H1 (cell line): ENCODE measurements around the gene TUBA4B. TPM values are rescaled to one million over a fixed set of nuclear protein-coding genes. Genes with fewer than 3 reads are reported as not detected.

Experiments used
- CBX8 ChIP-seq: fragments of 300-800, 300-1000 bp; sonication (generic); IDR thresholded peaks from 2 replicates; pipeline ENCODE4 v1.7.1; 2016; ENCODE audit warnings: low read depth, low read length, borderline replicate concordance
- SIRT6 ChIP-seq: IDR thresholded peaks from one replicate; pipeline ENCODE4 v1.7.1; 2012; ENCODE audit warnings: low read length, inconsistent platforms
- TBP ChIP-seq: IDR thresholded peaks from 2 replicates; pipeline ENCODE4 v1.6.1; 2011; ENCODE audit warnings: low read depth, low read length, improper control_type of control experiment
- TCF12 ChIP-seq: IDR thresholded peaks from 2 replicates; pipeline ENCODE4 v1.6.1; 2011; ENCODE audit warnings: low read depth, mild to moderate bottlenecking, low read length
- polyA plus RNA-seq, 7 experiments: library from polyadenylated mRNA; depleted of rRNA in 3 of 7; stranded (reverse) in 5 of 7; unstranded in 2 of 7; fragments of >200 nt in 5 of 7; fragments of 200-250 nt in 2 of 7; gene quantifications; 1 replicate in 5 of 7; 2 replicates in 1 of 7; 4 replicates in 1 of 7; pipeline versions ENCODE4 v1.2.1 to v1.2.3, GENCODE V29; 2011 to 2013; ENCODE audit warnings: missing spikeins in 2 of 7, mixed read lengths in 2 of 7
- total RNA-seq: library from RNA; stranded (reverse); fragmentation: NEBNext Ultra II Directional; extraction: Animal tissue kit (Norgen Biotek cat#: 25700); gene quantifications from 2 replicates; pipeline ENCODE4 v1.2.1, GENCODE V29; 2021
- TF ChIP-seq, protein P1 (sequence below): fragments of 300-600 bp; sonication (generic); IDR thresholded peaks from 2 replicates; pipeline ENCODE4 v1.7.1; 2012; ENCODE audit warnings: low read length, moderate library complexity, mild to moderate bottlenecking, inconsistent platforms; ENCODE audit not compliant: insufficient replicate concordance
- TF ChIP-seq, protein P2 (sequence below), 3 experiments: IDR thresholded peaks; 1 replicate in 2 of 3; 2 replicates in 1 of 3; pipeline versions ENCODE4 v1.5.1 to v1.6.1; 2011; ENCODE audit warnings: low read length in 3 of 3, mild to moderate bottlenecking in 3 of 3, inconsistent platforms in 2 of 3, low read depth in 1 of 3, moderate library complexity in 1 of 3; ENCODE audit not compliant: insufficient read depth in 1 of 3; ENCODE audit errors: control extremely low read depth in 1 of 3

TUBA4B gene
- total and polyA plus RNA-seq, 2 of the 8 experiments (the other 6 are each of a cell fraction or from before 2014, with no cell fraction given), result 0.08 to 0.24 TPM

DNA sequence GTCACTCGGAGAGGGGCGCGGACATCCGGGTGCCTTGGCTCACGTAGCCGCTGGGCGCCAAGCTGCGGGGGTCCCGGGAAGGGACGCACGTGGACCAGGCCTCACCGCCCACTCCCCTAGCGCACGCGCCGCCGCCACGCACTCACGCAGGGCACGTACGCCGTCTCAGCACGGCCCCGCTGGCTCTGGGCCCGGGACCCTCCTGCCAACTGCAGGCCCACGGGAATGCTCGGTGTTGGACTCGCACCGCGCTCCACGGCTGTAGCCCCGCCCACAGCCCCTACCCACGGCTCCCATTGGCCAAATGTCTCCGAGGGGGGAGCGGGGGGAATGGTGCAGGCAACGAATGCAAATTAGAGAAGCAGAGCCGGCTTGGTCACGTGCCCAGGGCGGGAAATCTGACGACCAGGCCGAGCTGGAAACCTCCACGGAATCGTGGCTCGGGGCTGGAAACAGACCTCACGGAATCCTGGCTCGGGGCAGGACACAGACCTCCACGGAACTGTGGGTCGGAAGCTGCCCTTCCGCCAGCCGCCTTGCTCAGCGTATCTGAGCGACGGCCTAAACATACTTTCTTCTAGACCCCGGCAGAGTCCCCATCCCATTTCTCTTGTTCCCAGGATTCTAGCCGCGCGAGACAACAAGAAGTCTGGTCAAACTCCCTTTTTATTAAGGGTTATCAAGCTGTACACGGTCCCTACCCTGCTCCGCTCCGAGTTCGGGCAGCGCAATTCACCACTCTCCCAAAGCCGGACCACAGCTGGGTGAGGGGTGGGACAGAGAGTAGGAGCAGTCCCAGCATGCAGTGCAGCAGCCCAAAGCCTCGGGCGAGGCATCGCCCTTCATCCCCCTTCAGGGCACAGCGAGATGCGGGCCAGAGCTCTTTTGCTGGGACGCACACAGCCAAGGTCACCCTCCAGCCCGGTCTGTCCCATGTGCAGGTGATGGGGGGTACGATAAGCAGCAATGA lies 34.0 kb upstream of the TUBA4B start, which contains the start of gene ABCB6 (continued):
- TF ChIP-seq, protein P1, sequence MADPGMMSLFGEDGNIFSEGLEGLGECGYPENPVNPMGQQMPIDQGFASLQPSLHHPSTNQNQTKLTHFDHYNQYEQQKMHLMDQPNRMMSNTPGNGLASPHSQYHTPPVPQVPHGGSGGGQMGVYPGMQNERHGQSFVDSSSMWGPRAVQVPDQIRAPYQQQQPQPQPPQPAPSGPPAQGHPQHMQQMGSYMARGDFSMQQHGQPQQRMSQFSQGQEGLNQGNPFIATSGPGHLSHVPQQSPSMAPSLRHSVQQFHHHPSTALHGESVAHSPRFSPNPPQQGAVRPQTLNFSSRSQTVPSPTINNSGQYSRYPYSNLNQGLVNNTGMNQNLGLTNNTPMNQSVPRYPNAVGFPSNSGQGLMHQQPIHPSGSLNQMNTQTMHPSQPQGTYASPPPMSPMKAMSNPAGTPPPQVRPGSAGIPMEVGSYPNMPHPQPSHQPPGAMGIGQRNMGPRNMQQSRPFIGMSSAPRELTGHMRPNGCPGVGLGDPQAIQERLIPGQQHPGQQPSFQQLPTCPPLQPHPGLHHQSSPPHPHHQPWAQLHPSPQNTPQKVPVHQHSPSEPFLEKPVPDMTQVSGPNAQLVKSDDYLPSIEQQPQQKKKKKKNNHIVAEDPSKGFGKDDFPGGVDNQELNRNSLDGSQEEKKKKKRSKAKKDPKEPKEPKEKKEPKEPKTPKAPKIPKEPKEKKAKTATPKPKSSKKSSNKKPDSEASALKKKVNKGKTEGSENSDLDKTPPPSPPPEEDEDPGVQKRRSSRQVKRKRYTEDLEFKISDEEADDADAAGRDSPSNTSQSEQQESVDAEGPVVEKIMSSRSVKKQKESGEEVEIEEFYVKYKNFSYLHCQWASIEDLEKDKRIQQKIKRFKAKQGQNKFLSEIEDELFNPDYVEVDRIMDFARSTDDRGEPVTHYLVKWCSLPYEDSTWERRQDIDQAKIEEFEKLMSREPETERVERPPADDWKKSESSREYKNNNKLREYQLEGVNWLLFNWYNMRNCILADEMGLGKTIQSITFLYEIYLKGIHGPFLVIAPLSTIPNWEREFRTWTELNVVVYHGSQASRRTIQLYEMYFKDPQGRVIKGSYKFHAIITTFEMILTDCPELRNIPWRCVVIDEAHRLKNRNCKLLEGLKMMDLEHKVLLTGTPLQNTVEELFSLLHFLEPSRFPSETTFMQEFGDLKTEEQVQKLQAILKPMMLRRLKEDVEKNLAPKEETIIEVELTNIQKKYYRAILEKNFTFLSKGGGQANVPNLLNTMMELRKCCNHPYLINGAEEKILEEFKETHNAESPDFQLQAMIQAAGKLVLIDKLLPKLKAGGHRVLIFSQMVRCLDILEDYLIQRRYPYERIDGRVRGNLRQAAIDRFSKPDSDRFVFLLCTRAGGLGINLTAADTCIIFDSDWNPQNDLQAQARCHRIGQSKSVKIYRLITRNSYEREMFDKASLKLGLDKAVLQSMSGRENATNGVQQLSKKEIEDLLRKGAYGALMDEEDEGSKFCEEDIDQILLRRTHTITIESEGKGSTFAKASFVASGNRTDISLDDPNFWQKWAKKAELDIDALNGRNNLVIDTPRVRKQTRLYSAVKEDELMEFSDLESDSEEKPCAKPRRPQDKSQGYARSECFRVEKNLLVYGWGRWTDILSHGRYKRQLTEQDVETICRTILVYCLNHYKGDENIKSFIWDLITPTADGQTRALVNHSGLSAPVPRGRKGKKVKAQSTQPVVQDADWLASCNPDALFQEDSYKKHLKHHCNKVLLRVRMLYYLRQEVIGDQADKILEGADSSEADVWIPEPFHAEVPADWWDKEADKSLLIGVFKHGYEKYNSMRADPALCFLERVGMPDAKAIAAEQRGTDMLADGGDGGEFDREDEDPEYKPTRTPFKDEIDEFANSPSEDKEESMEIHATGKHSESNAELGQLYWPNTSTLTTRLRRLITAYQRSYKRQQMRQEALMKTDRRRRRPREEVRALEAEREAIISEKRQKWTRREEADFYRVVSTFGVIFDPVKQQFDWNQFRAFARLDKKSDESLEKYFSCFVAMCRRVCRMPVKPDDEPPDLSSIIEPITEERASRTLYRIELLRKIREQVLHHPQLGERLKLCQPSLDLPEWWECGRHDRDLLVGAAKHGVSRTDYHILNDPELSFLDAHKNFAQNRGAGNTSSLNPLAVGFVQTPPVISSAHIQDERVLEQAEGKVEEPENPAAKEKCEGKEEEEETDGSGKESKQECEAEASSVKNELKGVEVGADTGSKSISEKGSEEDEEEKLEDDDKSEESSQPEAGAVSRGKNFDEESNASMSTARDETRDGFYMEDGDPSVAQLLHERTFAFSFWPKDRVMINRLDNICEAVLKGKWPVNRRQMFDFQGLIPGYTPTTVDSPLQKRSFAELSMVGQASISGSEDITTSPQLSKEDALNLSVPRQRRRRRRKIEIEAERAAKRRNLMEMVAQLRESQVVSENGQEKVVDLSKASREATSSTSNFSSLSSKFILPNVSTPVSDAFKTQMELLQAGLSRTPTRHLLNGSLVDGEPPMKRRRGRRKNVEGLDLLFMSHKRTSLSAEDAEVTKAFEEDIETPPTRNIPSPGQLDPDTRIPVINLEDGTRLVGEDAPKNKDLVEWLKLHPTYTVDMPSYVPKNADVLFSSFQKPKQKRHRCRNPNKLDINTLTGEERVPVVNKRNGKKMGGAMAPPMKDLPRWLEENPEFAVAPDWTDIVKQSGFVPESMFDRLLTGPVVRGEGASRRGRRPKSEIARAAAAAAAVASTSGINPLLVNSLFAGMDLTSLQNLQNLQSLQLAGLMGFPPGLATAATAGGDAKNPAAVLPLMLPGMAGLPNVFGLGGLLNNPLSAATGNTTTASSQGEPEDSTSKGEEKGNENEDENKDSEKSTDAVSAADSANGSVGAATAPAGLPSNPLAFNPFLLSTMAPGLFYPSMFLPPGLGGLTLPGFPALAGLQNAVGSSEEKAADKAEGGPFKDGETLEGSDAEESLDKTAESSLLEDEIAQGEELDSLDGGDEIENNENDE, result no peak
- TF ChIP-seq CBX8 (no peak), SIRT6 (no peak), TBP (peak; percentile 72), TCF12 (no peak)
- TF ChIP-seq, protein P2, sequence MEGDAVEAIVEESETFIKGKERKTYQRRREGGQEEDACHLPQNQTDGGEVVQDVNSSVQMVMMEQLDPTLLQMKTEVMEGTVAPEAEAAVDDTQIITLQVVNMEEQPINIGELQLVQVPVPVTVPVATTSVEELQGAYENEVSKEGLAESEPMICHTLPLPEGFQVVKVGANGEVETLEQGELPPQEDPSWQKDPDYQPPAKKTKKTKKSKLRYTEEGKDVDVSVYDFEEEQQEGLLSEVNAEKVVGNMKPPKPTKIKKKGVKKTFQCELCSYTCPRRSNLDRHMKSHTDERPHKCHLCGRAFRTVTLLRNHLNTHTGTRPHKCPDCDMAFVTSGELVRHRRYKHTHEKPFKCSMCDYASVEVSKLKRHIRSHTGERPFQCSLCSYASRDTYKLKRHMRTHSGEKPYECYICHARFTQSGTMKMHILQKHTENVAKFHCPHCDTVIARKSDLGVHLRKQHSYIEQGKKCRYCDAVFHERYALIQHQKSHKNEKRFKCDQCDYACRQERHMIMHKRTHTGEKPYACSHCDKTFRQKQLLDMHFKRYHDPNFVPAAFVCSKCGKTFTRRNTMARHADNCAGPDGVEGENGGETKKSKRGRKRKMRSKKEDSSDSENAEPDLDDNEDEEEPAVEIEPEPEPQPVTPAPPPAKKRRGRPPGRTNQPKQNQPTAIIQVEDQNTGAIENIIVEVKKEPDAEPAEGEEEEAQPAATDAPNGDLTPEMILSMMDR (IDR thresholded peaks at IDR 0.05; ENCODE audit: control extremely low read depth in 1 of 3, insufficient read depth in 1 of 3, low read depth in 1 of 3, low read length in 3 of 3), result peak in 1 of 3 experiments; percentile 2; a peak in 2 of 4 replicates
